Right atrium auricular region (tissue), 2 donors: ENCODE results near the gene KCNE5. TPM values are rescaled to one million over a fixed set of nuclear protein-coding genes. Genes with fewer than 3 reads are reported as not detected.
"Not testable (repeated sequence)": the region's sequence is repeated elsewhere in the genome, so short reads cannot be mapped to it uniquely, and the experiment has no call there.

Source experiments
- DNase-seq: peaks from one replicate; pipeline ENCODE4 v3.0.0-alpha.2; 2019; ENCODE audit warnings: low spot score
- H3K27ac ChIP-seq, 2 donors: fragments of 200-600 bp; sonication (generic); 1 replicate in 1 of 2; 2 replicates in 1 of 2; pipeline ENCODE4 v1.5.1; 2016 to 2019
- H3K27me3 ChIP-seq, 2 donors: fragments of 200-600 bp; sonication (generic); one replicate each; pipeline versions ENCODE4 v1.5.1 to v1.6.0; 2017 to 2019
- H3K36me3 ChIP-seq: fragments of 200-600 bp; sonication (generic); one replicate; pipeline ENCODE4 v1.5.1; 2016
- H3K4me1 ChIP-seq, 2 donors: fragments of 200-600 bp; sonication (generic); one replicate each; pipeline versions ENCODE4 v1.5.1 to v1.6.0; 2017 to 2019
- H3K4me3 ChIP-seq, 2 donors: fragments of 200-600 bp; sonication (generic); 1 replicate in 1 of 2; 2 replicates in 1 of 2; pipeline ENCODE4 v1.5.1; 2017 to 2019; ENCODE audit warnings: mild to moderate bottlenecking in 1 of 2, moderate library complexity in 1 of 2
- H3K9me3 ChIP-seq, 2 donors: fragments of 200-600 bp; sonication (generic); one replicate each; pipeline ENCODE4 v1.5.1; 2019
- CTCF ChIP-seq, 2 donors: fragments of 200-600 bp; sonication (generic); IDR thresholded peaks; one replicate each; pipeline ENCODE4 v1.5.1; 2019; ENCODE audit warnings: antibody characterized with exemption in 2 of 2
- total RNA-seq, 2 donors: library from RNA; depleted of rRNA; stranded (reverse); fragments of >200 nt; gene quantifications; one replicate each; pipeline ENCODE4 v1.1.0, GENCODE V29; 2016

KCNE5 gene
- total RNA-seq, 2 donors from 2014 or later: 0.63 TPM; not detected in 1

DNA sequence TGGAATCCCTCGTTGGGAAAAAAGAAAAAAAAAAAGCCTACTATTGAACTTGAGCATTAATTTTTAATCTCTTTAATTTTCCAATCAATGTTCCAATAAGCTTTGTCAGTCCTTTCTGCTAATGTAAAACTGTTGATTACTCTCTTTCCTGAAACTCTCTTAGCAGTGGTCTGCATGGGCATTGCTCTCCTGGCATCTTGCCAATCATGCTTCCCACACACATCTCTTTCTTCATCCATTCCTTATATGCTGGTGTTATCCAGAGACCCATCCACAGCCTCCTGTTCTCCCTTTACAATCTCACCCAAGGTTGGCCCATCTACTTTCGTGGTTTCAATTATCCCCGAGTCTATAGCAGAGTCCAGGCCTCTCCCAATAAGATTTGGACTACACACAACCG lies 31.8 kb upstream of the KCNE5 start:
- no peak overlapping the region for H3K27ac ChIP-seq
- H3K27me3 ChIP-seq: no peaks in the 10 kb centered on the region
- no peaks in the 10 kb centered on the region for H3K4me1 ChIP-seq
- no peak for DNase-seq
- H3K4me3 ChIP-seq: no peak overlapping the region
- H3K9me3 ChIP-seq: no peaks in the 10 kb centered on the region
- peaks cover 6% of the 10 kb centered on the region for H3K36me3 ChIP-seq
- no peak for TF ChIP-seq CTCF (IDR thresholded peaks at IDR 0.05)

DNA sequence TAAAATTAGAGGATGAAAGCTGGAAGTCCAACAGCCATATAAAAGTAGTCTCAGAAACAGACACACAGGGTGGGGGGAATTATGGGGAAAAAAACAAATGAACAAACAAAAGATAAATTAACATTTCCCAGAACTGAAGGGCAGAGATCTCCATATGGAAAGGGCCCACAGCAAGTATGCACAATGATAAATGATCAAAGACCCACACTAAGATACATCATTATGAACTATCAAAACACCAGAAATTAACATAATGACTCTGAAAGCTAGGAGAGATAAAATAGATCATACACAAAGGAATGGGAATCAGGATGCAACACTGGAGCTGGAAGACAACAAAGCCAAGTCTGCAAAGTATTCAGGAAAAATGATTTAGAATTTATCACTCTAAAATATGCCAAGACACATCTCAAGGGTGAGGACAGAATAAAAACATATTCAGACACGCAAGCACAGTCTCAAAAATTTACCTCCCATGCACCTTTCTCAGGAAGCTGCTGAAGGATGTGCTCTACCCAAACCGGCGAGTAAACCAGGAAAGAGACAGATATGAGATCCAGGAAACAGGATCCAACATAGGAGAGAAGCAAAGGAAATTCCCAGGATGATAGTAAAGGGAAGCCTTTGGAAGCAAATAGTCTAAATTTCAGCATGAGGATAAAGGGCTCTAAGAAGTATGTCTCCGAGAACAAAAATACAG lies 30.7 kb upstream of the KCNE5 start:
- TF ChIP-seq CTCF (IDR thresholded peaks at IDR 0.05): no peak
- H3K27ac ChIP-seq: no peak overlapping the region

DNA sequence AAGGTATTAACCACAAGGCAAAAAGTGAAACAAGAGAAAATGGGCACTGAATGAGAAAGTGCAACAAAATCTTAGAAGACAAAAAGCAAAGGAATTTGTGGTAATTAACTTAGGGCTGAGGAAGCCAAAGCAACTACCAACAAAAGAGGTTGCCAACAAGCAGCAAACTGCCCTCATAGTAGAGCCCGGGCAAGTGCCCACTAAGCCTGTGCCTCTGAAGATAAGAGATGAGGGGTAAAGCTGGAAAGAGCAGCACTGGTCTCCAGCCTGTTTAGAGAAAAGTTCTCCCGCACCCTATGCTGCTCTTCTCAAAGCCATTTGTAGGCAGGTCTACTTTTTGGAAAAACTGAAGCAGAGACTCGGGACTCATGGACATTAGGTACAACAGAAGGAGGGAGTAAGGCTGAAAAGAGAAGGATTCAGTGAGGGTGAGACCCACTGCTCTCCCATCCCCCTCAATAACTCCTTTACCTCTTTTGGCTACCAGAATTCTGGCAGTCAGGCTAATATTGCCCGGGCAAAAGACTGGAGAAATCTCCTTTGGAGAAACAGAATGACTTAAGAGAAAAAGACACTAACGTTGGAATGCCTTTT lies 29.6 kb upstream of the KCNE5 start:
- H3K4me3 ChIP-seq: no peak overlapping the region
- H3K9me3 ChIP-seq: no peaks in the 10 kb centered on the region
- TF ChIP-seq CTCF (IDR thresholded peaks at IDR 0.05): no peak
- H3K27me3 ChIP-seq: no peaks in the 10 kb centered on the region
- H3K4me1 ChIP-seq: no peaks in the 10 kb centered on the region
- H3K27ac ChIP-seq: no peak overlapping the region
- H3K36me3 ChIP-seq: peaks cover 5% of the 10 kb centered on the region
- no peak for DNase-seq

More for the DNA sequence above, 30.7 kb upstream of the KCNE5 start:
- Histone ChIP-seq H3K4me1 (no peaks in the 10 kb centered on the region), H3K36me3 (peaks cover 5% of the 10 kb centered on the region), H3K9me3 (no peaks in the 10 kb centered on the region), H3K4me3 (no peak overlapping the region), H3K27me3 (no peaks in the 10 kb centered on the region)
- no peak for DNase-seq

DNA sequence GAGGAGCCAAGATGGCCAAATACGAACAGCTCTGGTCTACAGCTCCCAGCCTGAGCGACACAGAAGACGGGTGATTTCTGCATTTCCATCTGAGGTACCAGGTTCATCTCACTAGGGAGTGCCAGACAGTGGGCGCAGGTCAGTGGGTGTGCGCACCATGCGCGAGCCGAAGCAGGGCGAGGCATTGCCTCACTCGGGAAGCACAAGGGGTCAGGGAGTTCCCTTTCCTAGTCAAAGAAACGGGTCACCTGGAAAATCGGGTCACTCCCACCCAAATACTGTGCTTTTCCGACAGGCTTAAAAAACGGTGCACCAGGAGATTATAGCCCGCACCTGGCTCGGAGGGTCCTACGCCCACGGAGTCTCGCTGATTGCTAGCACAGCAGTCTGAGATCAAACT lies 19.7 kb upstream of the KCNE5 start:
- H3K36me3 ChIP-seq, H3K4me1 ChIP-seq: not testable (repeated sequence)

GRCh38 chrX:109643687-109644086 lies 18.7 kb upstream of the KCNE5 start:
- no peak for TF ChIP-seq CTCF (IDR thresholded peaks at IDR 0.05)
- Histone ChIP-seq H3K4me1 (no peaks in the 10 kb centered on the region), H3K4me3 (no peak overlapping the region), H3K27ac (no peak overlapping the region), H3K9me3 (no peaks in the 10 kb centered on the region), H3K27me3 (no peaks in the 10 kb centered on the region), H3K36me3 (no peaks in the 10 kb centered on the region)
- no peak for DNase-seq

More for the DNA sequence above, 19.7 kb upstream of the KCNE5 start:
- not testable (repeated sequence) for DNase-seq, H3K27me3 ChIP-seq, H3K9me3 ChIP-seq, H3K4me3 ChIP-seq, H3K27ac ChIP-seq

DNA sequence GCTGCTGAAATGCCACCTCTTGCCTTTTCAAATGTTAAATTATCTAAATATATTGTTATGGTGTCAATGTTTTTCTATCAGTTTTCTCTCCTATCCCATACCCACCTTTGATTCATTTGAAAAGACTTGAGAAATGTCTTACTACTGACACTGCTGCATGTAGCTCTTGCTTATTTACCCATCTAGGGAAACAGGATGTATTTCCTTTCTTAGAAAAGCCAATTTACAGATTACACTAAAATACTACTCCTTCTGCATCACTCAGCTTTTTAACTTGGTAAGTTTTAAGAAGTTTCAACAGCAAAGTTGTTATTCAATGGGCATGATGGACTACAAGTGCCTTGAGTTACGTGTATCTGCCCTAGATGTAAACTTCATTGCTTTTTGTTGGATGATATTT lies 13.2 kb upstream of the KCNE5 start:
- H3K4me1 ChIP-seq: no peaks in the 10 kb centered on the region
- no peak for DNase-seq
- no peaks in the 10 kb centered on the region for H3K36me3 ChIP-seq
- TF ChIP-seq CTCF (IDR thresholded peaks at IDR 0.05): no peak
- no peaks in the 10 kb centered on the region for H3K9me3 ChIP-seq
- no peaks in the 10 kb centered on the region for H3K27me3 ChIP-seq
- H3K27ac ChIP-seq: no peak overlapping the region
- H3K4me3 ChIP-seq: no peak overlapping the region

GRCh38 chrX:109637477-109637876 lies 12.5 kb upstream of the KCNE5 start:
- not testable (repeated sequence) for DNase-seq, H3K36me3 ChIP-seq, H3K4me1 ChIP-seq, H3K9me3 ChIP-seq, H3K27ac ChIP-seq, H3K27me3 ChIP-seq, H3K4me3 ChIP-seq
